ENCODE measurements around the gene TMEM240.

Gene TMEM240

GRCh38 chr1:1551524-1552262 lies 11.3 kb upstream of the TMEM240 start:
- peaks cover 11 to 18% of the 10 kb centered on the region in 2 donors for H3K36me3 Mint-ChIP-seq
- peaks cover 6 to 42% of the 10 kb centered on the region in 2 donors for H3K4me1 Mint-ChIP-seq
- ATAC-seq (replicated peaks) (peak in 1 of 2 donors; percentile 13), DNase-seq (no peak)
- peak overlapping the region; percentile 14 for H3K27ac Mint-ChIP-seq
- no peaks in the 10 kb centered on the region for H3K27me3 Mint-ChIP-seq
- H3K4me3 Mint-ChIP-seq, result no peak overlapping the region
- no peaks in the 10 kb centered on the region for H3K9me3 Mint-ChIP-seq

- peak; percentile 53 to 59 for ATAC-seq (replicated peaks)
- H3K4me3 Mint-ChIP-seq, result no peak overlapping the region
- H3K9me3 Mint-ChIP-seq, result no peaks in the 10 kb centered on the region
- H3K36me3 Mint-ChIP-seq, result peaks cover 11 to 18% of the 10 kb centered on the region in 2 donors
- H3K4me1 Mint-ChIP-seq, result peaks cover 6 to 42% of the 10 kb centered on the region in 2 donors
- H3K27me3 Mint-ChIP-seq, result no peaks in the 10 kb centered on the region
- H3K27ac Mint-ChIP-seq, result peak overlapping the region; percentile 47
- DNase-seq, result no peak
Observed at GRCh38 chr1:1550591-1551432, 10.4 kb upstream of the TMEM240 start.

GRCh38 chr1:1550087-1550486 lies 9.7 kb upstream of the TMEM240 start:
- DNase-seq (no peak), ATAC-seq (replicated peaks) (no peak)
- Mint-ChIP-seq H3K4me3 (no peak overlapping the region), H3K27me3 (no peaks in the 10 kb centered on the region), H3K4me1 (peaks cover 6 to 39% of the 10 kb centered on the region in 2 donors), H3K36me3 (peaks cover 13 to 20% of the 10 kb centered on the region in 2 donors), H3K27ac (no peak overlapping the region), H3K9me3 (no peaks in the 10 kb centered on the region)

- Mint-ChIP-seq H3K4me3 (no peak overlapping the region), H3K9me3 (no peaks in the 10 kb centered on the region), H3K27ac (no peak overlapping the region), H3K4me1 (peaks cover 2 to 32% of the 10 kb centered on the region in 2 donors), H3K36me3 (peaks cover 20 to 27% of the 10 kb centered on the region in 2 donors), H3K27me3 (no peaks in the 10 kb centered on the region)
- no peak for DNase-seq
- ATAC-seq (replicated peaks), result no peak
Observed at GRCh38 chr1:1548591-1548990, 8.2 kb upstream of the TMEM240 start.

- H3K36me3 Mint-ChIP-seq, result peaks cover 29 to 36% of the 10 kb centered on the region in 2 donors
- peaks cover 2 to 32% of the 10 kb centered on the region in 2 donors for H3K4me1 Mint-ChIP-seq
- no peak for ATAC-seq (replicated peaks)
- no peak for DNase-seq
- no peaks in the 10 kb centered on the region for H3K9me3 Mint-ChIP-seq
- no peaks in the 10 kb centered on the region for H3K27me3 Mint-ChIP-seq
- H3K27ac Mint-ChIP-seq, result peak overlapping the region; percentile 77
- no peak overlapping the region for H3K4me3 Mint-ChIP-seq
Observed at GRCh38 chr1:1547476-1547875, 7.1 kb upstream of the TMEM240 start.

DNA sequence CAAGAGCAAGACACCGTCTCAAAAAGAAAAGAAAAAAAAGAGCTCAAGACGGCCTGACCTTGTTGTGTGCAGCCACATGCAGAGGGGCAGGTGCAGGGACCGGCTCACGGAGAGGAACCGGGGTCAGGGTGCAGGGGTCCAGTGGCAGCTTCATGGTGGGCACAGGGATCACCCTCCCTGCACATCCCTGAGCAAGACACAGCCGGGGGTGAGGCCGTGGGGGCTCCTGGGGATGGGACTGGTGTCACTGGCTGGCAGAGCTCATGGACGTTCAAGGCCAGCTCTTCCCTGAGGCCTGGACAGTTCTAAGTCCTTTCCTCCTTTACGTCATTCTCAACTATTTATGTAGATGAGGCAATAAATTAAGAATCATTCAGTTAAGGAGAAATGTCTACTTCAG lies 6.6 kb upstream of the TMEM240 start:
- DNase-seq, result no peak
- Mint-ChIP-seq H3K9me3 (no peaks in the 10 kb centered on the region), H3K27me3 (no peaks in the 10 kb centered on the region), H3K4me1 (peaks cover 2 to 27% of the 10 kb centered on the region in 2 donors), H3K4me3 (no peak overlapping the region), H3K27ac (peak overlapping the region; percentile 77), H3K36me3 (peaks cover 30 to 36% of the 10 kb centered on the region in 2 donors)
- no peak for ATAC-seq (replicated peaks)

GRCh38 chr1:1545946-1546737 lies 5.7 kb upstream of the TMEM240 start:
- peaks cover 2 to 24% of the 10 kb centered on the region in 2 donors for H3K4me1 Mint-ChIP-seq
- DNase-seq, result no peak
- ATAC-seq (replicated peaks), result no peak
- no peaks in the 10 kb centered on the region for H3K9me3 Mint-ChIP-seq
- no peak overlapping the region for H3K27ac Mint-ChIP-seq
- H3K27me3 Mint-ChIP-seq, result no peaks in the 10 kb centered on the region
- no peak overlapping the region for H3K4me3 Mint-ChIP-seq
- H3K36me3 Mint-ChIP-seq, result peaks cover 35 to 38% of the 10 kb centered on the region in 2 donors

GRCh38 chr1:1544544-1544943 lies 4.1 kb upstream of the TMEM240 start:
- Mint-ChIP-seq H3K4me3 (no peak overlapping the region), H3K36me3 (peaks cover 35% of the 10 kb centered on the region in 2 donors), H3K27me3 (peaks cover 0 to under 1% of the 10 kb centered on the region in 2 donors), H3K27ac (no peak overlapping the region), H3K9me3 (no peaks in the 10 kb centered on the region), H3K4me1 (peaks cover 3 to 11% of the 10 kb centered on the region in 2 donors)
- ATAC-seq (replicated peaks), result no peak
- no peak for DNase-seq

DNA sequence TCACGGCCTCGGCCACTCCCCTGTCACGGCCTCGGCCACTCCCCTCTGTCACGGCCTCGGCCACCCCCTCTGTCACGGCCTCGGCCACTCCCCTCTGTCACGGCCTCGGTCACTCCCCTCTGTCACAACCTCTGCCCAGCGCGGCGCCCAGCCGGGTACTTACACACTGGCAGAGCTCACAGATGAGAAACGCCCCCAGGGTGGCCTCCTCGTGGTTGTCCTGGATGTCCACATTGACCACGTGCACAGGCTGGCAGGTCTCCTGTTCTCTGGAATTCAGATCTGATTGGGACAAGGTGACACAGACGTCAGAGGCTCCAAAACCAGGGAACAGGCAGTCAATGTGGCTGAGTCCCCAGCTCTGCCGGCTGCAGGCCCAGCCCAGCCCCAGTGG lies 3.3 kb upstream of the TMEM240 start:
- H3K27ac Mint-ChIP-seq, result peak overlapping the region; percentile 31
- no peaks in the 10 kb centered on the region for H3K9me3 Mint-ChIP-seq
- peaks cover 3 to 9% of the 10 kb centered on the region in 2 donors for H3K27me3 Mint-ChIP-seq
- DNase-seq (no peak), ATAC-seq (replicated peaks) (no peak)
- H3K36me3 Mint-ChIP-seq, result peaks cover 35% of the 10 kb centered on the region in 2 donors
- H3K4me1 Mint-ChIP-seq, result peaks cover 5 to 16% of the 10 kb centered on the region in 2 donors
- no peak overlapping the region for H3K4me3 Mint-ChIP-seq

DNA sequence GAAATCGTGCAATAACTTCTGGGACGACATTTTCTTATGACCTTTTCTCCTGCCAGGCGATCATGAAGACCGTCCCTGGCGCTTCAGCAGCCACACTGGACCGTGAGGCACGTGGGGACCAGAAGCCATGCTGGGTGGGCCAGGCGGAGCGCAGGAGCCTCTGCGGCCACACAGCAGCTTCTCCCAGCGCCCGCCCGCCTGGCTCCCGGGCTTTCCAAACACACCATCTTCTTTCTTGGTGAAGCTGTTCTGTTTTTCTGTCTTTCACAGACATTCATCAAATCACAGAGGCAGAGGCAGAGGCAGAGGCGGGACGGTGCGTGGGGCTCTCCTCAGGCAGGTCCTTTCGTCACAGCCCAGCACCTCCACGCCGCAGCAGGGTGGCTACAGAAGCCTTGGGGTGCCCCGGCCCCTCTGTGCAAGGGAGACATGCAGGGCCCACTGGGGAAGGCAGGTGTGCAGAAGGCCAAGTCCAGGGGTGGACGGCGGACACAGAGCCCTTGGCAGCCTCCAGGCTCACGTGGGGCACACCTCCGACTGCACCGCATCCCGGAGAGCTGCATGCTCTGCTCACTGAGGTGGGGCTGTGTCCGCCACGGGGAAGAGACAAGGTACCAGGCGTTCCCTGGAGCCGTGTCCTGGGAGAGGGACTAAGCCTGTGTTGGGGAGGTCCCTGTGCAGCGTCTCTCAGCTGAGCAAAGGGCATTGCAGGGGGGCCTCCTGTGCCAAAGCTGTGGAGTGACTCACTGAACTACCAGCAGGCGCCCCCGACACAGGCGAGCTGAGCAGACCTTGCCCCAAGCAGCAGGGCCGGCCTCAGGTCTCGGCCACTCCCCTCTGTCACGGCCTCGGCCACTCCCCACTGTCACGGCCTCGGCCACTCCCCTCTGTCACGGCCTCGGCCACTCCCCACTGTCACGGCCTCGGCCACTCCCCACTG lies 2.6 kb upstream of the TMEM240 start:
- Mint-ChIP-seq H3K36me3 (peaks cover 34 to 35% of the 10 kb centered on the region in 2 donors), H3K4me1 (peaks cover 5 to 16% of the 10 kb centered on the region in 2 donors), H3K9me3 (no peaks in the 10 kb centered on the region), H3K27ac (no peak overlapping the region), H3K27me3 (peaks cover 5 to 12% of the 10 kb centered on the region in 2 donors), H3K4me3 (no peak overlapping the region)
- DNase-seq (no peak), ATAC-seq (replicated peaks) (no peak)

- H3K4me3 Mint-ChIP-seq, result peak overlapping the region; percentile 23 to 52
- peak overlapping the region; percentile 21 for H3K27ac Mint-ChIP-seq
- peaks cover 3 to 11% of the 10 kb centered on the region in 2 donors for H3K4me1 Mint-ChIP-seq
- DNase-seq, result no peak
- no peak for ATAC-seq (replicated peaks)
- no peaks in the 10 kb centered on the region for H3K9me3 Mint-ChIP-seq
- H3K36me3 Mint-ChIP-seq, result peaks cover 31 to 33% of the 10 kb centered on the region in 2 donors
- H3K27me3 Mint-ChIP-seq, result peaks cover 5 to 12% of the 10 kb centered on the region in 2 donors
Observed at GRCh38 chr1:1541956-1542765, 1.7 kb upstream of the TMEM240 start.

- H3K9me3 Mint-ChIP-seq, result no peaks in the 10 kb centered on the region
- peak overlapping the region; percentile 25 to 55 for H3K4me3 Mint-ChIP-seq
- DNase-seq (no peak), ATAC-seq (replicated peaks) (no peak)
- H3K4me1 Mint-ChIP-seq, result peaks cover 3 to 10% of the 10 kb centered on the region in 2 donors
- peaks cover 32 to 38% of the 10 kb centered on the region in 2 donors for H3K36me3 Mint-ChIP-seq
- no peak overlapping the region for H3K27ac Mint-ChIP-seq
- H3K27me3 Mint-ChIP-seq, result peaks cover 5 to 12% of the 10 kb centered on the region in 2 donors
Observed at GRCh38 chr1:1540818-1541628, 599 bp upstream of the TMEM240 start.
